Heart left ventricle (tissue), 13 donors: Measurements from ENCODE around the gene BDP1.

ENCODE experiments used
- CTCF ChIP-seq, 12 donors: fragments of 200-600 bp; sonication (generic) in 4 of 12; IDR thresholded peaks; one replicate each; pipeline versions ENCODE4 v1.5.0 to v1.8.0; 2018 to 2022; ENCODE audit warnings: antibody characterized with exemption in 12 of 12, mild to moderate bottlenecking in 5 of 12
- POLR2A ChIP-seq, 2 donors: fragments of 450-650 bp; IDR thresholded peaks; one replicate each; pipeline ENCODE4 v1.6.1; 2017; ENCODE audit warnings: antibody characterized with exemption in 2 of 2, mild to moderate bottlenecking in 2 of 2, moderate library complexity in 2 of 2
- donor health status: ischemic (EF 13 %, LVEDD 7.1; RV severe dilation, severe dysfunction).
- donor health status: DM: no; HTN: yes; CAD: no.
- donor health status: DM: no; HTN: no; CAD: no.
- donor health status: ischemic (EF 25% LVEDD 6.9; RV normal size, moderate dysfunction).
- donor health status: ischemic (EF 25% LVEDD 5.7; RV mildly dilated, moderate dysfunction).
- donor health status: ischemic (EF 35%, LVEDD 5.7; RV mildly dilated, moderate dysfunction).
- donor health status: nonischemic (EF 11% LVEDD 7.7; RV severe dilation, severe dysfunction).
- donor health status: DM: yes; HTN: yes; CAD: no.
- donor health status: PGD.
- donor health status: ischemic (EF 29% LVEDD 5.4; RV normal size, mild dysfunction).
- donor health status: nonischemic (EF 23%, LVEDD 6.1; RV moderate dilation, normal function).

- TF ChIP-seq CTCF (IDR thresholded peaks at IDR 0.05) (no peak), POLR2A (IDR thresholded peaks at IDR 0.05) (no peak)
Observed at GRCh38 chr5:71529682-71530081, 74.2 kb downstream of the BDP1 start.
